Small intestine (tissue), 7 donors: ENCODE measurements around the gene REV1. TPM values are rescaled to one million over a fixed set of nuclear protein-coding genes. Genes with fewer than 3 reads are reported as not detected.

Experiments used
- DNase-seq, 2 donors: peaks; one replicate each; pipeline versions ENCODE4 v3.0.0 to v3.0.0-alpha.2; 2013
- FAIRE-seq: peaks from 2 replicates; lab custom pipeline; 2012; peaks lifted over from hg19 to GRCh38; lab: Jason Lieb, UNC
- H3K27ac ChIP-seq, 3 donors: one replicate each; pipeline ENCODE4 v1.5.1; 2013; ENCODE audit warnings: low read length in 2 of 3, mild to moderate bottlenecking in 2 of 3, control low read depth in 1 of 3, inconsistent platforms in 1 of 3, low read depth in 1 of 3, moderate library complexity in 1 of 3
- H3K27me3 ChIP-seq, 3 donors: one replicate each; pipeline ENCODE4 v1.6.1; 2013; ENCODE audit warnings: low read length in 3 of 3, inconsistent platforms in 1 of 3; ENCODE audit not compliant: control insufficient read depth in 3 of 3, insufficient read depth in 3 of 3
- H3K36me3 ChIP-seq, 3 donors: one replicate each; pipeline ENCODE4 v1.6.1; 2013; ENCODE audit warnings: low read length in 3 of 3, inconsistent platforms in 1 of 3, low read depth in 1 of 3, mild to moderate bottlenecking in 1 of 3, moderate library complexity in 1 of 3; ENCODE audit not compliant: control insufficient read depth in 3 of 3, insufficient read depth in 2 of 3
- H3K4me1 ChIP-seq, 3 donors: one replicate each; pipeline ENCODE4 v1.6.1; 2013; ENCODE audit warnings: low read length in 2 of 3, inconsistent platforms in 1 of 3, low read depth in 1 of 3, mild to moderate bottlenecking in 1 of 3, moderate library complexity in 1 of 3; ENCODE audit not compliant: control insufficient read depth in 3 of 3, insufficient read depth in 2 of 3
- H3K4me3 ChIP-seq, 3 donors: one replicate each; pipeline ENCODE4 v1.5.1; 2013; ENCODE audit warnings: low read length in 3 of 3, control low read depth in 1 of 3, inconsistent platforms in 1 of 3, low read depth in 1 of 3, mild to moderate bottlenecking in 1 of 3, moderate library complexity in 1 of 3
- H3K9me3 ChIP-seq, 2 donors: one replicate each; pipeline ENCODE4 v1.6.1; 2013; ENCODE audit warnings: low read depth in 1 of 2, low read length in 1 of 2; ENCODE audit not compliant: control insufficient read depth in 2 of 2, insufficient read depth in 1 of 2
- WGBS, 3 donors: extraction: QIAGEN DNeasy Blood & Tissue Kit; methylation state at CpG; one replicate each; pipeline ENCODE4 v1.1.7; 2013; 5-methylcytosine and 5-hydroxymethylcytosine counted together
- polyA plus RNA-seq, 4 donors: library from polyadenylated mRNA; stranded (reverse) in 3 of 4; unstranded in 1 of 4; fragments of 200-250 nt in 3 of 4; fragments of 120-200 nt in 1 of 4; gene quantifications; one replicate each; pipeline versions ENCODE4 v1.2.1 to v1.2.3, GENCODE V29; 2013
- donor health status: healthy with polysubstance abuse.
- donor health status: control.
- donor health status: control.
- donor health status: Bipolar disorder and iron deficiency.
- donor health status: healthy.

The REV1 gene
- polyA plus RNA-seq, 4 donors: 9.7 to 40.1 (median 17.8) TPM

DNA sequence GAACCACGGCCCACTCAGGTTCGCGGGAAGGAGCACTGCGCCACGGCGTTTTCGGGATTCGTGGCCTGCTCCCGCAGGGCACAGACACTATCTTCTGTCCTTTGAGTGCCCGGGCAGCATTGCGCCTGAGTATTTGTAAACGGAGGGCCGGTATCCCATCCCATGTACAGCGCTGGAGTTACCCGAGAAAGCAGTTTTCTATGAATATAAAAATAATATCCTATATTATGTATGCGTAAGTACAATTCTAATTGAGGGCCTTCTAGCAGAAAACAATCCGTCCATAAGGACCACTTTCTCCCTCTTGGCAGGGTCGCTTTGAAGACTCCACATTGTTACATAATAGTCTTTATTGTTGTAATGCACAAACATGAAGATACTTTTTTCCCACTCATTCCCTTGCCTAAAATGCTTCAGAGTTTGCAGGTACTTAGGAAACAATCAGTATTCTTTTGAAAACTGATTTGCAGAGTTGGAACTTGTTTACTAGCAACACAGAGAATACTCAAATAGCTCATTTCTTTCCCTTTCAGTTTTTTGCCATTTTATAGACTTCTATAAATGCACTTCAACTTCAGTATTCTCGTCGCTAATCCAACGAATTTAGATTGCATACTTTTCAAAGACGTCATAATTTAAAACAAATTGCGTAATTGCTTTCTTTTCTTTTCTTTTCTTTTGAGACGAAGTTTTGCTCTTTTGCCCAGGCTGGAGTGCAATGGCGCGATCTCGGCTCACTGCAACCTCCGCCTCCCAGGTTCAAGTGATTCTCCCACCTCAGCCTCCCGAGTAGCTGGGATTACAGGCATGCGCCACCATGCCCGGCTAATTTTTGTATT lies 1.0 kb upstream of the REV1 start:
- Histone ChIP-seq H3K9me3 (no peaks in the 10 kb centered on the region), H3K27me3 (no peaks in the 10 kb centered on the region), H3K27ac (peak overlapping the region; percentile 5 to 96 (median 82)), H3K4me3 (peak overlapping the region in 2 of 3 donors; percentile 71 to 99), H3K36me3 (peaks cover 0 to under 1% (median 0%) of the 10 kb centered on the region in 3 donors), H3K4me1 (peaks cover 1 to 9% (median 7%) of the 10 kb centered on the region in 3 donors)
- 27 to 34% (median 30%) methylated on average over 31 of the region's 31 CpGs for WGBS, 3 donors
- no peak for FAIRE-seq
- no peak for DNase-seq

GRCh38 chr2:99489063-99489760 lies 605 bp downstream of the REV1 start:
- peaks cover 0 to 3% (median 0%) of the 10 kb centered on the region in 3 donors for H3K36me3 ChIP-seq
- peak overlapping the region; percentile 90 to 99 (median 96) for H3K4me3 ChIP-seq
- WGBS, 3 donors: 0% methylated on average over 42 to 95 of the region's 95 CpGs
- peak; percentile 49 to 78 for DNase-seq
- peaks cover 1 to 9% (median 7%) of the 10 kb centered on the region in 3 donors for H3K4me1 ChIP-seq
- peak overlapping the region; percentile 93 to 96 (median 96) for H3K27ac ChIP-seq
- no peaks in the 10 kb centered on the region for H3K9me3 ChIP-seq
- no peak for FAIRE-seq
- no peaks in the 10 kb centered on the region for H3K27me3 ChIP-seq

DNA sequence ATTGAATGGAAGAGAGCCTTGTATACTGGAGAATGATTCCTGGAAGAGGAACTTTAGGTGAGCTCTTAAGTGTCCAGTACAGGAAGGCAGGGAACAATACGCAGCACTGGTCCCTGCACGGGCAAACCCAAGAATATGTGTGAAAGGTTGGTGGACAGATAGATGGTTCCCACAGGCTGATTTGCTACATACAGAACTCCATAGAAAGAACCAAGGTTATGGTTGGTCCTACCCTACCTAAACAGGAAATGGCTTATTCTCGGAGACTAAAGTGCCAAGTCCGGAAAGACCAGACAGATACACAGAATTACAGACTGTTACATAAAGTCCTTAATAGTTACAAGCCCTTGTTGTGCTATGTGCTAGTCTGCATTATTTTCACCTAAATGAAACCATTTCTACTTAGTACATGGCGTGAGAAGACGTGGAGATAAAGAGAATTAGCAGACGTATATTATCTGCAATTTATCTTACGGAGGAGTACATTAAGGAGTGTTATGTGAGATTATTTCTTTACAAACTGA lies 1.2 kb downstream of the REV1 start:
- 3 to 4% (median 3%) methylated on average over 8 of the region's 8 CpGs for WGBS, 3 donors
- H3K27me3 ChIP-seq: no peaks in the 10 kb centered on the region
- FAIRE-seq: no peak

GRCh38 chr2:99487906-99488305 lies 1.9 kb downstream of the REV1 start:
- FAIRE-seq (no peak), DNase-seq (no peak)
- Histone ChIP-seq H3K9me3 (no peaks in the 10 kb centered on the region), H3K4me3 (no peak overlapping the region), H3K4me1 (peaks cover 1 to 9% (median 7%) of the 10 kb centered on the region in 3 donors), H3K27me3 (no peaks in the 10 kb centered on the region), H3K36me3 (peaks cover 0 to 3% (median 0%) of the 10 kb centered on the region in 3 donors), H3K27ac (no peak overlapping the region)
- WGBS, 3 donors: 55 to 57% methylated on average over 4 of the region's 4 CpGs; no CpG with 5 or more reads in 1 of the 3 donors

More for the DNA sequence above, 1.2 kb downstream of the REV1 start:
- DNase-seq: peak; percentile 76 to 77
- Histone ChIP-seq H3K36me3 (peaks cover 0 to 3% (median 0%) of the 10 kb centered on the region in 3 donors), H3K27ac (peak overlapping the region; percentile 93 to 96 (median 96)), H3K9me3 (no peaks in the 10 kb centered on the region), H3K4me3 (peak overlapping the region; percentile 90 to 99 (median 96)), H3K4me1 (peaks cover 1 to 9% (median 7%) of the 10 kb centered on the region in 3 donors)

GRCh38 chr2:99485824-99486223 lies 4.0 kb downstream of the REV1 start:
- DNase-seq (no peak), FAIRE-seq (no peak)
- Histone ChIP-seq H3K27me3 (no peaks in the 10 kb centered on the region), H3K27ac (no peak overlapping the region), H3K36me3 (peaks cover 0 to 3% (median 0%) of the 10 kb centered on the region in 3 donors), H3K9me3 (no peaks in the 10 kb centered on the region), H3K4me3 (no peak overlapping the region), H3K4me1 (peaks cover 1 to 11% (median 11%) of the 10 kb centered on the region in 3 donors)
- 90 to 96% (median 93%) methylated on average over 4 of the region's 4 CpGs for WGBS, 3 donors

DNA sequence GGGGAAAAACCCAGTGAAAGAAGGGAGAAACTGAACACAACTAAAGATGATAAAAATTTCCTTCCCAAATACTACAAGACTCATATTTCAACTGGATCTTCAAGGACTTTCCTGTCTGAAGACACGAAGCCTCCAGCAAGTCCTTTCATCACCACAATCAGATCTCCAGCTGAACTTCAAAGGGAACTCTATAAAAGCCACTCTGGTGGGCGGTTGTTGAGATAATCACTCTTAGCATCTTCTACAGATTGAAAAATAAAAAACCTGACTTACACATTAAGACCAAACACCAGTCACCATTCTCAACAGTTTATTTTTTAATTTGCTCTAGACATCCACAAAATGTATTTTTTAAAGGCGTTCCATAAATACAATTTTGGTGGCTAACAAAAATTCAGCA lies 4.4 kb downstream of the REV1 start:
- peaks cover 0 to 3% (median 0%) of the 10 kb centered on the region in 3 donors for H3K36me3 ChIP-seq
- DNase-seq (no peak), FAIRE-seq (no peak)
- no peak overlapping the region for H3K4me3 ChIP-seq
- H3K27ac ChIP-seq: no peak overlapping the region
- no peaks in the 10 kb centered on the region for H3K9me3 ChIP-seq
- peaks cover 1 to 11% (median 7%) of the 10 kb centered on the region in 3 donors for H3K4me1 ChIP-seq
- no peaks in the 10 kb centered on the region for H3K27me3 ChIP-seq
- 55 to 66% (median 64%) methylated on average over 3 of the region's 3 CpGs for WGBS, 3 donors

- Histone ChIP-seq H3K4me3 (no peak overlapping the region), H3K9me3 (no peaks in the 10 kb centered on the region), H3K27ac (no peak overlapping the region), H3K4me1 (peaks cover 1 to 11% (median 7%) of the 10 kb centered on the region in 3 donors), H3K27me3 (no peaks in the 10 kb centered on the region), H3K36me3 (peaks cover 0 to 5% (median 0%) of the 10 kb centered on the region in 3 donors)
- WGBS, 3 donors: 75 to 84% (median 75%) methylated on average over 2 of the region's 2 CpGs
- no peak for DNase-seq
- no peak for FAIRE-seq
Measured at GRCh38 chr2:99484205-99484604, 5.6 kb downstream of the REV1 start.

DNA sequence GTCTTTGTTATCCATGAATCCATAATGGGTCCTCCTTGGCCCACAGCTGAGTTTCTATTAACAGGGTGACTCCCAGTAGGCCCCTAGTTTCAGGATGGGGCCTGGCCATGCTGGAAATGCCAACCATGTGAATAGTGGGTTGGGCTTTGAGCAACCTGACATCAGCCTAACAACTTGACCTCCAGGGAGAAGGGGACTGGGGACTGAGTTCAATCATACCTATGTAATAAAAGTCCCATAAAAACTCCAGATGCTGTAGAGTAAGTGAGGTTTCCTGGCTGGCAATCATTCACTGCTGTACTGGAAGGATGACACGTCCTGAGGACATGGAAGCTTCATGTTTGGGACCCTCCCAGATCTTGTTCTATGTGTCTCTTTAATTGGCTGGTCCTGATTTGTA lies 7.9 kb downstream of the REV1 start:
- Histone ChIP-seq H3K4me1 (peaks cover 2 to 17% (median 7%) of the 10 kb centered on the region in 3 donors), H3K27me3 (no peaks in the 10 kb centered on the region), H3K9me3 (no peaks in the 10 kb centered on the region), H3K4me3 (no peak overlapping the region), H3K36me3 (peaks cover 0 to 5% (median 2%) of the 10 kb centered on the region in 3 donors), H3K27ac (peak overlapping the region in 1 of 3 donors; percentile 28)
- DNase-seq: peak; percentile 49 to 72
- no peak for FAIRE-seq
- WGBS, 3 donors: 20 to 36% (median 25%) methylated on average over 1 of the region's 1 CpG
